ENCODE data around the gene KCNK2.

Gene KCNK2

GRCh38 chr1:215140135-215140534, 57.6 kb downstream of the KCNK2 start:
- no peak overlapping the region for H3K4me3 ChIP-seq (replicated peaks; ENCODE audit: insufficient read depth, low read length)
- H3K27ac ChIP-seq (replicated peaks), result no peak overlapping the region
- H3K27me3 ChIP-seq (ENCODE audit: insufficient read depth, poor library complexity, severe bottlenecking), result no peaks in the 10 kb centered on the region
- TF ChIP-seq GABPA (IDR thresholded peaks at IDR 0.05; ENCODE audit: low read depth) (no peak), REST (IDR thresholded peaks at IDR 0.05; ENCODE audit: insufficient replicate concordance, low read depth) (no peak), POLR2AphosphoS5 (IDR thresholded peaks at IDR 0.05; ENCODE audit: low read depth) (no peak), CTCF (IDR thresholded peaks at IDR 0.05; ENCODE audit: insufficient read depth, low read length) (no peak), SPI1 (IDR thresholded peaks at IDR 0.05; ENCODE audit: borderline replicate concordance, low read depth) (no peak)
- DNase-seq (ENCODE audit: low read depth in 1 of 2, low spot score in 1 of 2), result no peak

- Histone ChIP-seq H3K27ac (replicated peaks) (no peak overlapping the region), H3K4me3 (replicated peaks; ENCODE audit: insufficient read depth, low read length) (no peak overlapping the region), H3K27me3 (ENCODE audit: insufficient read depth, poor library complexity, severe bottlenecking) (no peaks in the 10 kb centered on the region)
- no peak for TF ChIP-seq POLR2AphosphoS5 (IDR thresholded peaks at IDR 0.05; ENCODE audit: low read depth)
- no peak for TF ChIP-seq SPI1 (IDR thresholded peaks at IDR 0.05; ENCODE audit: borderline replicate concordance, low read depth)
- TF ChIP-seq CTCF (IDR thresholded peaks at IDR 0.05; ENCODE audit: insufficient read depth, low read length), result no peak
- TF ChIP-seq GABPA (IDR thresholded peaks at IDR 0.05; ENCODE audit: low read depth), result no peak
- TF ChIP-seq REST (IDR thresholded peaks at IDR 0.05; ENCODE audit: insufficient replicate concordance, low read depth), result no peak
- no peak for DNase-seq (ENCODE audit: low read depth in 1 of 2, low spot score in 1 of 2)
Observed at GRCh38 chr1:215141460-215141859, 58.9 kb downstream of the KCNK2 start.

- DNase-seq (ENCODE audit: low read depth in 1 of 2, low spot score in 1 of 2), result no peak
- H3K27me3 ChIP-seq (ENCODE audit: insufficient read depth, poor library complexity, severe bottlenecking), result no peaks in the 10 kb centered on the region
- no peak for TF ChIP-seq REST (IDR thresholded peaks at IDR 0.05; ENCODE audit: insufficient replicate concordance, low read depth)
- no peak for TF ChIP-seq CTCF (IDR thresholded peaks at IDR 0.05; ENCODE audit: insufficient read depth, low read length)
- no peak for TF ChIP-seq POLR2AphosphoS5 (IDR thresholded peaks at IDR 0.05; ENCODE audit: low read depth)
- TF ChIP-seq GABPA (IDR thresholded peaks at IDR 0.05; ENCODE audit: low read depth), result no peak
- no peak for TF ChIP-seq SPI1 (IDR thresholded peaks at IDR 0.05; ENCODE audit: borderline replicate concordance, low read depth)
- no peak overlapping the region for H3K27ac ChIP-seq (replicated peaks)
- H3K4me3 ChIP-seq (replicated peaks; ENCODE audit: insufficient read depth, low read length), result no peak overlapping the region
Observed at GRCh38 chr1:215143497-215143896, 61.0 kb downstream of the KCNK2 start.
